Common myeloid progenitor, CD34-positive (primary cell): ENCODE data around the gene FAM124B.

Source experiments
- CTCF ChIA-PET: fragments of 350-600 bp; sonication (Branson Sonifier 250); formaldehyde crosslinking; loops from one replicate; lab custom pipeline; 2021; ENCODE audit warnings: antibody characterized with exemption; lab: Charles Lee
- POLR2A ChIA-PET: fragments of 350-600 bp; sonication (Branson Sonifier 250); formaldehyde crosslinking; loops from one replicate; lab custom pipeline; 2021; ENCODE audit warnings: antibody characterized with exemption; lab: Charles Lee
- DNase-seq, 3 donors: peaks; one replicate each; pipeline versions ENCODE4 v3.0.0 to v3.0.0-alpha.2; 2013
- H3K27ac ChIP-seq, 2 experiments: 1 replicate in 1 of 2; 2 replicates in 1 of 2; pipeline ENCODE4 v1.7.0; 2013; ENCODE audit warnings: inconsistent platforms in 2 of 2, low read length in 2 of 2, mild to moderate bottlenecking in 2 of 2, low read depth in 1 of 2, moderate library complexity in 1 of 2; ENCODE audit not compliant: severe bottlenecking in 2 of 2, insufficient read depth in 1 of 2, poor library complexity in 1 of 2
- H3K27me3 ChIP-seq, 5 experiments: replicated peaks in 2 of 5; 1 replicate in 3 of 5; 2 replicates in 2 of 5; pipeline versions ENCODE4 v1.6.1 to v1.7.0; 2013; ENCODE audit warnings: low read length in 4 of 5, mild to moderate bottlenecking in 2 of 5, moderate library complexity in 2 of 5, inconsistent platforms in 1 of 5; ENCODE audit not compliant: insufficient read depth in 5 of 5, control insufficient read depth in 4 of 5
- H3K36me3 ChIP-seq, 4 experiments: 1 replicate in 2 of 4; 2 replicates in 2 of 4; pipeline versions ENCODE4 v1.6.1 to v1.7.0; 2013; ENCODE audit warnings: low read length in 3 of 4, control low read depth in 1 of 4, mild to moderate bottlenecking in 1 of 4; ENCODE audit not compliant: control insufficient read depth in 4 of 4, insufficient read depth in 4 of 4
- H3K4me1 ChIP-seq, 4 experiments: 1 replicate in 3 of 4; 2 replicates in 1 of 4; pipeline versions ENCODE4 v1.6.1 to v1.7.1; 2013; ENCODE audit warnings: low read length in 3 of 4, mild to moderate bottlenecking in 3 of 4, control low read depth in 1 of 4, inconsistent platforms in 1 of 4, moderate library complexity in 1 of 4; ENCODE audit not compliant: control insufficient read depth in 4 of 4, insufficient read depth in 4 of 4; ENCODE audit errors: control extremely low read depth in 1 of 4
- H3K4me3 ChIP-seq, 7 experiments: 1 replicate in 4 of 7; 2 replicates in 3 of 7; pipeline versions ENCODE4 v1.5.1 to v1.7.0; 2013; ENCODE audit warnings: mild to moderate bottlenecking in 7 of 7, low read length in 6 of 7, moderate library complexity in 6 of 7, inconsistent platforms in 2 of 7, low read depth in 2 of 7, control low read depth in 1 of 7; ENCODE audit not compliant: insufficient read depth in 4 of 7, control insufficient read depth in 1 of 7; ENCODE audit errors: extremely low read depth in 1 of 7
- H3K9me3 ChIP-seq, 5 experiments: 1 replicate in 4 of 5; 2 replicates in 1 of 5; pipeline versions ENCODE4 v1.6.1 to v1.7.1; 2013; ENCODE audit warnings: low read length in 4 of 5, mild to moderate bottlenecking in 2 of 5, inconsistent platforms in 1 of 5, low read depth in 1 of 5, moderate library complexity in 1 of 5; ENCODE audit not compliant: control insufficient read depth in 4 of 5, insufficient read depth in 2 of 5; ENCODE audit errors: control extremely low read depth in 1 of 5
- WGBS: methylation state at CpG from one replicate; pipeline ENCODE4 v1.1.5; 2013; ENCODE audit not compliant: insufficient coverage; 5-methylcytosine and 5-hydroxymethylcytosine counted together

Gene FAM124B

GRCh38 chr2:224381521-224382279, 20.2 kb downstream of the FAM124B start:
- peaks cover 10 to 46% (median 23%) of the 10 kb centered on the region in 4 experiments for H3K4me1 ChIP-seq
- CTCF ChIA-PET, result interaction anchor here (1.7 to 3.1 kb wide), 3 partner anchors 11 to 19 kb away, joined by 8 to 16 read pairs (median 9); no protein-coding TSS in a partner anchor
- no peaks in the 10 kb centered on the region for H3K27me3 ChIP-seq
- H3K4me3 ChIP-seq, result no peak overlapping the region
- no peak overlapping the region for H3K27ac ChIP-seq
- peaks cover 5 to 16% (median 8%) of the 10 kb centered on the region in 4 experiments for H3K36me3 ChIP-seq
- H3K9me3 ChIP-seq, result no peaks in the 10 kb centered on the region
- POLR2A ChIA-PET, result no interaction called here
- 14% methylated on average over 1 of the region's 6 CpGs for WGBS
- peak in 1 of 3 donors; percentile 46 for DNase-seq

GRCh38 chr2:224379986-224380385, 21.9 kb downstream of the FAM124B start:
- Histone ChIP-seq H3K27me3 (no peaks in the 10 kb centered on the region), H3K4me1 (peaks cover 10 to 46% (median 23%) of the 10 kb centered on the region in 4 experiments), H3K27ac (no peak overlapping the region), H3K36me3 (peaks cover 2 to 9% (median 7%) of the 10 kb centered on the region in 4 experiments), H3K9me3 (peaks cover 0 to 2% (median 0%) of the 10 kb centered on the region in 5 experiments), H3K4me3 (no peak overlapping the region)
- ChIA-PET POLR2A (no interaction called here), CTCF (interaction anchor here (0.9 to 2.5 kb wide), 6 partner anchors 11 to 62 kb away, joined by 3 to 8 read pairs (median 4); partner anchors contain the start of gene FAM124B)
- 100% methylated on average over 1 of the region's 1 CpG for WGBS
- DNase-seq, result no peak

- Histone ChIP-seq H3K27me3 (no peaks in the 10 kb centered on the region), H3K27ac (no peak overlapping the region), H3K36me3 (peaks cover 2 to 9% (median 4%) of the 10 kb centered on the region in 4 experiments), H3K4me3 (no peak overlapping the region), H3K4me1 (peaks cover 10 to 46% (median 23%) of the 10 kb centered on the region in 4 experiments), H3K9me3 (peaks cover 0 to 5% (median 0%) of the 10 kb centered on the region in 5 experiments)
- no CpG with 5 or more reads among the region's 4 CpGs for WGBS
- ChIA-PET POLR2A (no interaction called here), CTCF (interaction anchor here (0.6 to 2.5 kb wide), 8 partner anchors 10 to 272 kb away, joined by 3 to 8 read pairs (median 4); partner anchors contain the start of gene FAM124B)
- DNase-seq, result no peak
Measured at GRCh38 chr2:224379172-224379571, 22.7 kb downstream of the FAM124B start.

GRCh38 chr2:224378701-224379097, 23.2 kb downstream of the FAM124B start:
- POLR2A ChIA-PET, result no interaction called here
- H3K4me1 ChIP-seq, result peaks cover 10 to 46% (median 23%) of the 10 kb centered on the region in 4 experiments
- no peaks in the 10 kb centered on the region for H3K27me3 ChIP-seq
- peaks cover 2 to 9% (median 4%) of the 10 kb centered on the region in 4 experiments for H3K36me3 ChIP-seq
- CTCF ChIA-PET, result interaction anchor here (0.6 to 2.5 kb wide), 5 partner anchors 10 to 272 kb away, joined by 3 to 8 read pairs (median 5); no protein-coding TSS in a partner anchor
- no peak for DNase-seq
- peaks cover 0 to 5% (median 0%) of the 10 kb centered on the region in 5 experiments for H3K9me3 ChIP-seq
- H3K27ac ChIP-seq, result no peak overlapping the region
- WGBS, result 88% methylated on average over 1 of the region's 1 CpG
- H3K4me3 ChIP-seq, result no peak overlapping the region

- Histone ChIP-seq H3K9me3 (peaks cover 0 to 5% (median 0%) of the 10 kb centered on the region in 5 experiments), H3K36me3 (peaks cover 2 to 9% (median 4%) of the 10 kb centered on the region in 4 experiments), H3K4me3 (peak overlapping the region in 2 of 7 experiments; percentile 1 to 21), H3K27me3 (no peaks in the 10 kb centered on the region), H3K27ac (no peak overlapping the region), H3K4me1 (peaks cover 10 to 46% (median 23%) of the 10 kb centered on the region in 4 experiments)
- ChIA-PET POLR2A (interaction anchor here (0.6 kb wide), 1 partner anchor 64 kb away, joined by 4 read pairs; no protein-coding TSS in a partner anchor), CTCF (interaction anchor here (0.6 to 2.5 kb wide), 8 partner anchors 9 to 759 kb away, joined by 3 to 8 read pairs (median 4); no protein-coding TSS in a partner anchor)
- WGBS, result 75% methylated on average over 3 of the region's 6 CpGs
- peak in 2 of 3 donors; percentile 20 to 26 for DNase-seq
Measured at GRCh38 chr2:224377751-224378700, 23.9 kb downstream of the FAM124B start.

- ChIA-PET CTCF (interaction anchor here (0.9 to 6.6 kb wide), 12 partner anchors 14 to 151 kb away, joined by 3 to 51 read pairs (median 4); partner anchors contain the start of gene FAM124B), POLR2A (interaction anchor here (0.6 kb wide), 2 partner anchors 118 to 253 kb away, joined by 3 to 4 read pairs; no protein-coding TSS in a partner anchor)
- H3K27me3 ChIP-seq, result no peaks in the 10 kb centered on the region
- no peaks in the 10 kb centered on the region for H3K36me3 ChIP-seq
- no peak overlapping the region for H3K4me3 ChIP-seq
- no peak for DNase-seq
- H3K27ac ChIP-seq, result no peak overlapping the region
- peaks cover 0 to 7% (median 4%) of the 10 kb centered on the region in 4 experiments for H3K4me1 ChIP-seq
- WGBS, result 100% methylated on average over 6 of the region's 6 CpGs
- H3K9me3 ChIP-seq, result peaks cover 0 to 5% (median 0%) of the 10 kb centered on the region in 5 experiments
Measured at GRCh38 chr2:224372641-224373040, 29.3 kb downstream of the FAM124B start.
